CD4-positive, alpha-beta T cell treated with Interleukin-12 subunit alpha and Interleukin-12 subunit beta, for 1 hour (primary cell): ENCODE measurements around the gene LRMDA.

Experiments used
- DNase-seq: peaks from one replicate; pipeline ENCODE4 v3.0.0-alpha.2; 2020

Gene LRMDA

DNA sequence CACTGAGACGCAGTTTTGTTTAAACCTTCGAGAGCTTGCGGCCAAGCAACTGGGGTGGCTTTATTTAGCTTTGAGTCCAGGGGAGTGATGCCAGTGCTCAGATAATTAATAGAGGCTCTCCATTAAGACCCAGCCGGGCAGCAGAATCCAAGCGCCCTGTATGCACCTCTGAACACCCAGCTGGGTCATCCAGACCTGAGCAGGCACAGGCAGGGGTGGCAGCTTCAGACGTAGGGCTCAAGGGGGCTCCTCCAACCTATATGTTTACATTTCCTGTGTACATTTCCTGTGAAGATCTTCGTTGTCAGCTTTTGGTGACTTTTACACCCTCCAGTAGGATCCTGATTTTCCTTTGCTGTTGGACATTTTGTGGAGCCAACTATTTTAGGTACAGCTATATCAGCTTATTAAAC lies 719.5 kb downstream of the LRMDA start:
- no peak for DNase-seq

DNA sequence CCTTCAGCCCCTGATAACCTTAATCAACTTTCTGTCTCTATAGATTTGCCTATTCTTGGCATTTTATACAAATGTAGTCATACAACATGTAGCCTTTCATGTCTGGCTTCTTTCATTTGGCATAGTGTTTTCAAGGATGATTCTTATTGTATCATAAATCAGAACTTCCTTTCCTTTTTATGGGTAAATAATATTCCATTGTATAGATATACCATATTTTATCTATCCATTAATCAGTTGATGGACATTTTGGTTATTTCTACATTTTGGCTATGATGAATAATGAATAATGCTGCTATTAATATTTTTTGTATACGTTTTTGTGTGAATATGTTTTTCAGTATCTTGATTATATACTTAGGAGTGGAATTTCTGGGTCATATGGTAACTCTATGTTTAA lies 720.8 kb downstream of the LRMDA start:
- no peak for DNase-seq

DNA sequence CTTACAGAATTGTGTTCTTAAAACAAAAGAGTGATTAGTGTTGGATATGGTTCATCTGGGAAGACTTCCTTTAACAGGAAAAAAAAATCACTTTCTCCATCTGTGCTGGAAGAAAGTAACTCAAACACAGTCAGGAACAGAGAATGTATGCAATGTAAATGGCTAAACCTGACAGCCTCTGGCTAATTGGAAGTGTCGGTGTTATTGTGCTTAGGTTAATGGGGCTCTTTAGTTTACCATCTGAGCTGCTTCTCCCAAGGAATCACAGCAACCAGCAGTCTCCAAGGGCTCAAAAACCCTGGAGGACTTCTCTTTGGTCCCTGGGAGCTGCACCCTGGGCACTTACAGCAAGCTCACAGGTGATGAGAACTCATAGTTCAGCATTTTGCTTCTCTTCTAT lies 724.5 kb downstream of the LRMDA start:
- DNase-seq, result no peak

DNA sequence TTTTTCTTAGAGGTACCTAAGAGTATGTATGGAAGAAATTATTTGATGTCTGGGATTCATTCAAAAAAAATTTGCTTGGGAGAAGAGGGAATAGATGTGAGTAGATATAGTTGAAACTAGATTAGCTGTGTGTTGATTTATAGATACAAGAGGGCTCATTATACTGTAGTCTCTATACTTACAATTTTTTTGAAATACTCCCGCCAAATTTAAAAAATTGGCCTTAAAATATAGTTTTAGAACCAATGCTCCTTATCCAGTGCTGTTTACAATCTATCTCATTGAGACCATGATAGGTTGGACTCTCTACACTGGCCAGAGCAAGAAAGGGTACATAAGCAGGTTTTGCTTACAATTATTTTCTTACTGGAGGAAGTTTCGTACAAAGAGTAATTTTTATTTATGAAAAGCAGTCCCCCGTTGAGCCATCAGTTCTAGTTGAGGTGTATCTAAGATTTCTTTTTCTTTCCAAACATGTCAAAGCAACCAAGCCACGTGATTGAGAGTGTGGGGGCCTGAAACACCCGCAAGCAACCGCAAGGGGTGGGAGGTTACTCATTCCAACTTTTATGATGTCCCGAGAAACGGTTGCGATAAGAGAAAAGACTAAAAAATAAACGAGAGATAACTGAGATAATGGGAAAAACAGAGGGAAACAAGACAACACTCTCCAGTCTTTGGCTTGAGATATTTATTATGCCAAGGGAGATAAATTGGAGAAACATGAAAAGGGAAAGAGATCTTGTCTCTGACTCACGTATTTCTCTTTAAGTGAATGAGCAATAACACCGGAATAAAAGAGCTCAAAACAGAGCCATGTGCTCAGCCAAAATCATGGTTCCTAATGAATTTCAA lies 729.2 kb downstream of the LRMDA start:
- DNase-seq, result no peak

DNA sequence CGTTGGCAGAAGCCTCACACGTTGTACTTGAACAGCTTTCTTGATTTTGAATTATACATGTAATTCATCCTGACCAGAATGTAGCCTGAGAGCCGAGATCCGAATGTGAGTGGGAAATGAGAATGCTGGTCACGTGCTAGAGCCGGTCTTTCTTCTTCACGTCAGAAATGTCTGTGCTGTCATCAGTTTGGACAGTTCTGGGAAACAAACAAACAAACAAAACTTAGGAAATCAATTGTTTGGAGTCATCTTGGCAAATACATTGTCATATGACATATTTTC lies 729.8 kb downstream of the LRMDA start:
- DNase-seq, result no peak

DNA sequence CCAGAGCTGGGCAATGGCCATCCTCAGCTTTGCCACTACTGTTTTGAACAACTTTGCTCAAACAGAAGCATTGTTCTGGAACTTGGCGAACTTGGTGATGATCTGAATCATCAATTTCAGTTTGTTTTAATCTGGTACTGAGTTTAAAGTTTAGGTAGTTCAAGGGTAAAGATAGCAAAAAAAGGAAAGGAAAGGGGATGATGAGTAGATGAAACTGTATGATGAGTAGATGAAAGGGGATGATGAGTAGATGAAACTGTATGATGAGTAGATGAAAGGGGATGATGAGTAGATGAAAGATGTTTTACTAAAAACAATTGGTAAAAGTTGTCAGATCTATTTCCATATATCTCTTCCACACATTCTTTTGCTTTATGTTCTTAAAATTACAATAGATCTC lies 737.0 kb downstream of the LRMDA start:
- no peak for DNase-seq

DNA sequence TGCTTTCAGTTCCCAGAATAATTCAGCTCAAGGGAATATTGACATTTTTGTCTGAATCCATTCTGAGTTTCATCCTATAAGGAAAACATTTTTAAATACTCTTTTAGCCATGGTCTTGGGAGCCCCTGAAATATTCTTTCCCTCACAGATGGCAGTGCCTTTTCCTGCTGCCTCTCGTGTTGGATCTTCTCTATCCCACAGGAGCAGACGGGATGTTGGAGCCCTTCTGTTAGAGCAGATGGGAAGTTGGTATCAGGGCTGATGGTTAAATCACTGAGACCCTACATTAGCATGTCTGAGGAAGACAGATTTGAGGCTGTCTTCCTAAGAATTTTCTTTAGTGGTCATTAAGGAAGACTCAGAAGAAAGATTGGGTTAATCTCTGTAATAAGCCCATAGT lies 737.8 kb downstream of the LRMDA start:
- DNase-seq, result no peak

DNA sequence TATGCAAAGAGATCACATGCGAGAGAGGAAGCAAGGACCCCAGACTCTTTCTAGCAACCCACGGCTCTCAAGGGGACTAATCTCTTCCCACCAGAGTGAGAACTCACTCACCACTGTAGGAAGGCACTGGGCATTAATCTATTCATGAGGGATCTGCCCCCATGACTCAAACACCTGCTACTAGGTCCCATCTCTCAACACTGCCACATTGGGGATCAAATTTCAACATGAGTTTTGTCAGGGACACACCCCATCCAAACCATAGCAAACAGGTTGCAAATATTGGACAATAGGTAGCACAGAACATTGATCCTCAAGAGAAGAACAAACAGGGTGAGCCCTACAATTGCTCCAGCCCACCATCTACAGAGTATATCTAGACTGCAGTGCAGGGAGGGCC lies 740.6 kb downstream of the LRMDA start:
- no peak for DNase-seq

DNA sequence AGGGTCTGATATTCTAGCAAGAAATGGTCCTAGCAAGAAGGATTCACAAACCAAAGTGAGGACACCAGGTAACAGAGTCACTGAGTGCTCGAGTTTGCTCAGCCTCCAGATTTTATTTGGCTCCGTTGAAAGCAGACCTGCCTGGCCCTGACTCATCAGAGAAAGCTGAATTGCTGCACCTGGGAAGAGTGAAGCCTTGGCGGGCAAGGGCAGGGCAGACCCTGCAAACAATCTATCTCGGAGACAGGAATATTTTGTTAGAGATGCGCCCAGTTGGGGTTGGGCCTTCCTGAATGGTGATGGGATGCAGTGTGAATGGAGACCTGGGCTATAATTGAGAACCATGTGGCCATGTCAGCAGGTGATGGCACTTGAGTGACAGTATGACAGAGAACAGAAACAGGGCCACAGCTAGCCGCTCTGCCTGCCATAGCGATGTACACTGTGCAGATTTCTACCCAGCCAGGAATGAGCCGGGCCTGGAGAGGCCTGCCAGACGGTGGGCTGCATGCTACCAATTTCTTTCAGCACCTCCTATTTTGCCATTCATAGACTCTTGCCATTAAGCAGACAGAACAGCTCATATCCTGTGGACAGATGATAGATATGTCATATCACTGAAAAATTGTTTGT lies 744.2 kb downstream of the LRMDA start:
- DNase-seq, result no peak

DNA sequence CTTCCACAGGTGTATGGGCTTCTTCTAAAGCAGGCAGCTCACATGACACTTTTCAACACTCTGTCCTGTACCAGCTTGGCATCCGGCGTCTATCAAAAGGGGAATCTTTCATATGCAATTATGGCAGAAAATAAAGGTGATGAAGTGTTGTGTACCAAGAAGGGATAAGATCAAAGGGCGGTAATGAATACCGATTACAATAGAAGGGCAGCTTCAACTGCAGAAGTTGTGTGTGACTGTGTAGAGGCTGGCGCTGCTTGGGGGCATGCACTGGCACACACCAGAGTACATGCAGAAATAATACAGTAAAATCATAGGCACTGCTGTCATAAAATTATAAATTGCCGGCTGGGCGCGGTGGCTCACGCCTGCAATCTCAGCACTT lies 744.7 kb downstream of the LRMDA start:
- no peak for DNase-seq

DNA sequence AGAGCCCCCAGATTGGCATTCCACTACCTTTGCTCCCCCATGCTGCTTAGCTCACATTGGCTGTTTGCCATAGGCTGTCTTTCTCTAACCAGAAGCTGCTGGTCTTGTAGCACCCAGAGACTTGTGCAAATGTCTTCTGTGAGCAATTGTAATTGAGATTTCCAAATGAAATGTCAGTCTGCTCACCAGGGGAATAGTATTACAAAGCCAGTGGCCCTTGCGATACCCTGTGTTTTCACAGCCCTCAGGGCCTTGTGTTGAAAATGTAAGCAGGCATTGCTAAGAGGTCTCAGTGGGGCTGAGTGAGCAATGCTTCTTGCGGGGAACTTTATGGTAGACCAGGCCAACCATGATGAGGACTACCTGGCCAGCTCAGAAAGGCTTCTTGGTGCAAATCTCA lies 746.5 kb downstream of the LRMDA start:
- DNase-seq, result no peak

DNA sequence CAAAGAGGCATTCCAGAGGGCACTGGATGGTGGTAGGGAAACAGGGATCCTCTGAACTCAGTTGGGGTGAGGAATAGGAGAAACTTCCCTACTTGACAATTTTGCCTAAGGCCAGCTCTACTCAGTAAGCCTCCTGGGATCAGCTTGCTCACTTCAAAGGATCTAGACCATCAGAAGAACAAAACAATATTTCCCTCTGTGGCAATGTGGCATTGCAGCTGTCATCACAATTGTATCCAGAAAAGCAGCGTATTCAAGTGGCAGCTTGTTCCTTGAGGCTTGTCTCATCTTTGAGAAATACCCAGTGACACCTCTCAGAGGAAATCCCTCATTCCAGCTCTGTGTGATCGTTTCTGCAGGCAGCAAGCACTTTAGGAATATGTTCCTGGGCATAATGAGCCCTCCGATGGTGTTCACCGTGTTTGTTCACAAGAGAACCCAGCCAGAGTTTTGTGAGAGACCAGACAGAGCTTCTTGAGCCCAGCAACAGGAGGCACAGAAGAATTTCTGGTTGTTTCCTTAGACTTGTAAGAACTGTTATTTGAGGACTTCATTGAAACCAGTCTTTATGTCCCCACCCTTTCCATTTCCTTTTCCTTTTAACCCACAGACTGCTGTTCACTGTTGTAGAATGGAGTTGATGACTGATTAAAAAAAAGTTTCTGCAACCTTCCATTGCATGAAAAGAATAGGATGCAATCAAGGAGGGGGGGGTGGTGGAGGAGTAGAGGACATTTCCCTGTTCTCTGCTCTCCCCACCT lies 747.3 kb downstream of the LRMDA start:
- no peak for DNase-seq

DNA sequence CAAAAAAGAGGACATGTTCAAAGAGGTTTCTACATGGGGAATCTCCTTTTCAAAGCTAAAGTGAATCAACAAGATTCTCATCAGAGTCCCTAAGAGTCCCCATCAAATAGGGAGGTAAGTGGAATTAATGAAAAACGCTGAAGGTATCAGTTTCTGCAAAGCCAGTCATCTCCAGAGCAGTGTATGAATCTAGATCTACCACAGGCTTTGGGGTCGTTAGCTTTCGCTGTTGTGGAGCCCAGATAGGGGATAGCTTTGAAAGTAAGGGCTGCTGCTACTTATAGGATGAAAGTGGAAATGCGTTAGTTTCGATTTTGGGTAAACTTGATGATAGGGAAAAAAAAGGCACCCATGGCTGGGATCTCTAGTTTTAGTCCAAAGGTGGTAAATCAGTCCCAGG lies 748.4 kb downstream of the LRMDA start:
- DNase-seq, result no peak

DNA sequence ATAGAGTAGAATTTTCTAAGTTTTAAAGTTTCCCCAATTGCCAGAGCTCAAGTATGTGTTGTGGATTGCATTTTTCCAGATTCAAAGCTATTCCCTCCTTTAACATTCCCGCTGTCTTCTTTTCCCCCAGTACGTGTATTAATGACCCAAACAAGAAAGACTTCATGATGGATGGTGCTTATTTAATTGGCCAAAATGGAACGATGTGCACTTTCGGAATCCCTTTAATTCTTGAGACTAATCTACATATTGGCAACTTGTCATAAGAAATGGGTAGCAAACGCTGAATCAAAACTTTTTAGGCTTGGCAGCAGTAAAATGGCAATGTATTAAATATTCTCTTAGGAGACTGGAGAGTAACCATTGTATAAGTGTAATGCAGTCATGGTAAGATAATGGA lies 753.2 kb downstream of the LRMDA start:
- DNase-seq, result no peak

DNA sequence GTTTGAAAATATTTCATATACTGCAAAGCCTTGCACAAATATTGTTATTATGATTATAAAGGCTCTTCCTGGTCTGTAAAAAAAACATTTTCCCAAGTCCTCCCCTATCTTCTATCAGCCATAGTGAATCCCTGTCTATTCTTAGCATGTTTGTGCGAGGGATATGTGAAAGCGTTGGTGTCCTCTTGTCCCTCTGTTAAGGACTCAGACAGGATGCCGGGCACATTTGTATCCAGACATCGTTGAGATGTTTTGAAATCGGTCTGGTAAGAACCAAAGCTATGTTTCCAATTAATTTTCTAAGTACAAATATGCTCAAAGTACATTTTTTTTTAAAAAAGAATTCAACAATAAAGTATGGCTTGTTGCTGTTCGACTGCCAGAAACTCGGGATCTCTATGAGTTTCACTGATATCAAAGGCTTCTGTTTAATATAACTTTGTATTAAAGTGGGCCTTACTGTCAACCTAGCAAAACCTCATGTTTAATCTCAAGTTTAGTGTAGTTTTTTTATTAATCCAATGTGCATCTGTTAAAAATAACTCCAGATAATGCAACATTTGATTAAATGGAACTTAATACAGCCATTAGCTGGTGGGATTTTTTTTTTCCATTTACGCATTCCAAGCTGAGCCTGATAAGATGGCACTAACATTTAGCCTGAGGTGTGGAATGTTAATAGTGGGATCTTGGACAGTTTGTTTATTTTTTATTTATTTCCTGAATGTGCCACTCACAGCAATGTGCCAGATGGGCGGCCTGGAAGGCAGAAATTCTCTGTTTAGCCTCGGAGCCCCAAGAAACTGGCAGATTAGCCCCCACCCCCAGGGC lies 754.3 kb downstream of the LRMDA start:
- DNase-seq, result no peak

DNA sequence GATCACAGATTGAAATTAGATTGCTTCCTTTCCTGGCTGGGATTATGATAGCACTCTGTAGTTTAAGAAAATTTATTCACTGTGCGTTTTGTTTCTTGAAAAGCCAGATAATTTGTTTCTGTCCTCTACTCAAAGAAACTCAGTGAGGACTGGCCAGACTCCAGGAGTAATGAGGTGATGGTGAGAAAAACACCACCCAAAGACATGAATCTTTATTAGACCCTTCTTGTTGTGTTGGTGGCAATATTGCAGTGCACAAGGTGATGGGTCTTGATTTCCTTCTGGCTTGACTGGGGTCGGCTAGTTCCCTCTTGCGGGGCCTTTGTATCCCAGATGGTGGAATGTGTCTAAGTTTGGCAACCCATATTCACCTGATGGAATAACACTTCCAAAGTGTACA lies 756.8 kb downstream of the LRMDA start:
- no peak for DNase-seq

DNA sequence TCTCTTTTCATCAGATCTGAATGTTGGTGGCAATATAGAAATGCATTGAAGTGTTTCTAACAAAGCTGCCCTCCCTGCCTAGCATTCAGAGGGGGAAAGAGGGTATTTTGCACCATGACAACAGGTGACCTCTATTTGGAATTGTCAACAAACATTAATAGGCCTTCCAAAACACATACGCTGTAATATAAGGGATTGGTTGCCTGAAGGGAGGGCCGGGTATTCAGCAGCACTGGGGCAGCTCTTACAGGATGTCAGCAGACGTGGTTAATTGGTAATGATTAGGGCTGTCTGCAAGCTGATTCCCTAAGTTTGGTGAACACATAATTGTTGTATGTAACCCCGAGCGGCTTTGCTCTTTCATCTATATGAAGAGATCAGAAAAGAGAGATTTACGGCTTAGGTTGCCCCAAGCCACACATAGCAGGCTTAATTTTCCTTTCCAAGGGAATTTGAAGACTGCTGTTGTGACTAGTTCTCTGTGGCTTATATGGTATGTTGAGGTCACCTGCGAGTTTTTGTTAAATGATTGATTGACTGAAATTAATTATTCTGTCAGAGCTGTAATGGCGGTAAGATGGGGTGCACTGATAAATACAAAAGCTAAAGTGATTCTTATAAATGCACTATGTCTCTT lies 759.3 kb downstream of the LRMDA start:
- DNase-seq, result no peak

DNA sequence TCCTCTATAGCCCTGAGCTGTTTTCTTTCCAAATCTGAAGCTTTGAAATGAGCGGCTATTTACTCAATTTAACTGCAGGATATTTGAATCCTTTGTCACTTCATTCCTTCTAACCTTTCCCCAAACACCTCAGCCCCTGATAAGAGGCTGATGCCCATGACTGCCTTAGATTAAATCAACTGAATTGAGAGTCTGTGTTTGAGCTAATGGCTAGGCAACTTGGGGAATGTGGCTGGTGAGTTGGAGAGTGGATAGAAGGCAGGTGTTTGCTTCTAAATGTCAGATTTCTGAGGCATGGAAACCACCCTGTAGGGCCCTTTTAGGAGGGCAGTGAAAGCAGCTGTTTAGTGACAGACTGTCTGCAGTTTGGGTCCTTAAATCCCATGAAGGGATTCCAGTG lies 759.9 kb downstream of the LRMDA start:
- DNase-seq, result no peak

DNA sequence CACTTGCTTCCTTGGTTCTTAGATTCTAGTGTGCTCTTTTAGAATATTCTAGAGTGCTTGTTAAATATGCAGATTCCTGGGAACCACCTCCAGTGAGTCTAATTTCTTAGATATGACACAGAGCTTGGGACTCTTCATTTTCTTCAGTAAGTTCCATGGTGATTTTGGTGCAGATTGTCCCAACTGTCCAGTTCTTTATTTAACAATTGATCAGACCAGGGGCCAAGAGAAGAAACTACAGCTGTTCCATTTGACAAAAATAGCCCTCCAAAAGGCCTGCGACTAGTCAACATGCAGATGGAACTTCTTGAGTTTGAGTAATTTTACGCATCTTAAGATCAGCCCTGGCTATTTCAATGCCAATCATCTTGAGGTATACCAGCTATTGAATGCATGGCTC lies 760.7 kb downstream of the LRMDA start:
- DNase-seq, result no peak

DNA sequence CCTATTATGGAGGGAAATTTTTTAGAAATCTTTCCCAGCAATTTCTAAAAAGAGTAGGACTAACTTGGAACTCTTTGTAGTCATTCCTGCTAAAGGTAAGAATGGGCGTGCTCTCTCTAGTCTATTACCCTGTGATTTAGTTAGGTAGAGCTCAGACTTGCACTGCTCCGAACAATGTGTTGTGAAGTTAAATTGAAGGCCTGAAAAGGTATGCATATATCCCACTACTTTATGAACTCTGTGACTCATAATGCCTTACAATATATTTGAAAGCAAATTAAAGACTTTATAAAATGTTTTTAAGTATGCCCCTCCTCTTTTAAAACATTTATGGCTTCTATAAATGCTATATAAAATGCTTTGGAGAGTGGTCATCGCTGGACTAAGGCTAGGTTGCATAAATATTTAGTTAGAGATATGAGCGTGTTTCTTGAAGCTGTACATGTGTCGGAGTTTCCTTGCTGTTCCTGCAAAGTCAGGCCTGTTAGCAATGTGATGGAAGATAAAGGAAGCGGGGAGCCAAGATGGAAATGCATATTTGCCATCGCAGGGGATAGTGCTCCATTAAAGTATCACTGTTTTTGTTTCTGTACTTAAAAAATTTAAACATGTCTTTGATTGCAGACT lies 761.4 kb downstream of the LRMDA start:
- no peak for DNase-seq

DNA sequence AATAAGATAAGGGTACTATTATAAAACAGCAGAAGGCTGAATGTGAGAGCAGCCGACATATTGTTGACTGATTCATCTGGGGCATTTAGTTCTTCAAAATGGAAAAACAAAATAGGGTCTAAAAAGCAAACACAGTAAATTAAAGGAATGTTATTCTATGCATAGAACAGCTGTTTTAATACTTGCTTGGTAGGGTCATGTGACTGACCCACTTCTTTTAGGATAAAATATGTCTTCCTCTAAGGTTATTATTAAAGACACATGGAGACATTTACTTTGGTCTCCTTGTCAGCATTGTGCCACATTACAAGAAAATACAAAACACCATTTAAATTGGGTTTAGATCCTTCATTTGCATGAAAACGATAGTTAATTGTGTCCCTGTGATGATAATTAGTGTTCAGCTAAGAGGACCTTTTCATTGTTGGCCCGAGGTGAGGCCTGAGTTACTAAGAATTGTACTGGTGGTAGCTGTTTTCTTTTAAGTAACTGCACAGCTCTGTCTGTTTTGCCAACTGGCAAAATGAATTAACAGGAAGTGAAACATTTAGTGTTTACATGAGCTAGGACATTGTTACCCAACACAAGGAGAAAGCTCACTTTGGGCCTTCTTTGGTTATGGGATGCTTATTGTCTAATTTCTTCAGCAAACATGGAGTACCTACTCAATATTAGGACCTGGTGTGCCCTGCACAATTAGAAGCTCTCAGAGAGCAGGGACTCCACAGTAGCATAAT lies 764.4 kb downstream of the LRMDA start:
- DNase-seq, result no peak

DNA sequence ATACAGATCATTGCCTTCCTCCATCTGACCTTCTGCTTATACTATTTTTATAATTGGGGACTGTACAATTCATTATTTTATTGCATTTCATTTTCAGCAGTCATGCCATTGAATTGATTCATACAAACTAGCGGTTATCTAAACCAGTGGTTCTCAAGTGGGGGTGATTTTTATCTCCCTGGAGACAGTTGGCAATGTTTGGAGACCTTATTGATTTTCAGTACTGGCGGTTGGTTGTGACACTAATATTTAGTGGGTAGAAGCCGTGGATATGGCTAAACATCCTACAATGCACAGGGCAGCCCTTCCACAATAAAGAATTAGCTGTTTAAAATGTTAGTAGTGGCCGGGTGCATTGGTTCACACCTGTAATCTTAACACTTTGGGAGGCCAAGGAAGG lies 765.9 kb downstream of the LRMDA start:
- DNase-seq, result no peak
